PC-3 (cell line): ENCODE results near the gene NADK2. TPM values are rescaled to one million over a fixed set of nuclear protein-coding genes. Genes with fewer than 3 reads are reported as not detected.

Experiments
- ATAC-seq: fragments of 200-7000 bp; cut with Tn5 transposase; 2 replicates; pipeline ENCODE4 v1.9.1; 2020; ENCODE audit warnings: mild to moderate bottlenecking, moderate library complexity
- BruUV-seq: library from RNA; stranded (reverse); fragments of 400-500 nt; replicated peaks from 2 replicates; lab custom pipeline; 2021; lab: Mats Ljungman, UMichigan
- CTCF ChIA-PET: fragments of 300-600 bp; sonication (Branson Sonifier 250); formaldehyde crosslinking; loops from one replicate; lab custom pipeline; 2022; ENCODE audit warnings: antibody characterized with exemption; lab: Charles Lee
- POLR2A ChIA-PET: fragments of 300-600 bp; sonication (Branson Sonifier 250); formaldehyde crosslinking; loops from one replicate; lab custom pipeline; 2022; ENCODE audit warnings: antibody characterized with exemption; ENCODE audit not compliant: unreplicated experiment; lab: Charles Lee
- DNase-seq: peaks from one replicate; pipeline ENCODE4 v3.0.0-alpha.2; 2015
- H2AFZ ChIP-seq: fragments of 300-600 bp; sonication (generic); 2 replicates; pipeline ENCODE4 v1.6.0; 2016; ENCODE audit warnings: antibody characterized with exemption, low read length
- H3F3A ChIP-seq: fragments of 300-600 bp; sonication (generic); one replicate; pipeline ENCODE4 v1.6.0; 2017; ENCODE audit warnings: antibody characterized with exemption, low read length, control low read depth, mild to moderate bottlenecking; ENCODE audit not compliant: unreplicated experiment
- H3K27ac ChIP-seq: fragments of 300-600 bp; sonication (generic); 2 replicates; pipeline ENCODE4 v1.5.1; 2016; ENCODE audit warnings: mild to moderate bottlenecking, low read length
- H3K27me3 ChIP-seq: fragments of 300-600 bp; sonication (generic); 2 replicates; pipeline ENCODE4 v1.6.1; 2016; ENCODE audit warnings: low read length, mixed read lengths
- H3K36me3 ChIP-seq: fragments of 300-600 bp; sonication (generic); 2 replicates; pipeline ENCODE4 v1.6.1; 2016; ENCODE audit warnings: low read depth, mixed run types, low read length, mixed read lengths
- H3K4me1 ChIP-seq: fragments of 300-600 bp; sonication (generic); 2 replicates; pipeline ENCODE4 v1.5.1; 2016; ENCODE audit warnings: low read length; ENCODE audit not compliant: insufficient read depth
- H3K4me2 ChIP-seq: fragments of 300-600 bp; sonication (generic); 2 replicates; pipeline ENCODE4 v1.6.0; 2016; ENCODE audit warnings: low read length
- H3K4me3 ChIP-seq: fragments of 300-600 bp; sonication (generic); 2 replicates; pipeline ENCODE4 v1.5.1; 2016; ENCODE audit warnings: mild to moderate bottlenecking, low read length, mixed read lengths
- H3K79me2 ChIP-seq: fragments of 300-600 bp; sonication (generic); 2 replicates; pipeline ENCODE4 v1.6.1; 2017; ENCODE audit warnings: low read length, mixed read lengths
- H3K9ac ChIP-seq: fragments of 300-600 bp; sonication (generic); 2 replicates; pipeline ENCODE4 v1.6.0; 2016; ENCODE audit warnings: mild to moderate bottlenecking, low read length
- H3K9me2 ChIP-seq: fragments of 300-600 bp; sonication (generic); replicated peaks from 2 replicates; pipeline ENCODE4 v1.6.1; 2016; ENCODE audit warnings: mixed run types, low read length, mixed read lengths
- H3K9me3 ChIP-seq: fragments of 300-600 bp; sonication (generic); 2 replicates; pipeline ENCODE4 v1.6.1; 2016; ENCODE audit warnings: low read length, mixed read lengths
- H4K20me1 ChIP-seq: fragments of 300-600 bp; sonication (generic); 2 replicates; pipeline ENCODE4 v1.6.1; 2016; ENCODE audit warnings: low read length, mixed read lengths
- EZH2 ChIP-seq: fragments of 300-600 bp; sonication (generic); IDR thresholded peaks from one replicate; pipeline ENCODE4 v1.6.1; 2017; ENCODE audit warnings: antibody characterized with exemption, mild to moderate bottlenecking, low read length; ENCODE audit not compliant: unreplicated experiment
- EZH2phosphoT487 ChIP-seq: fragments of 300-600 bp; sonication (generic); IDR thresholded peaks from 2 replicates; pipeline ENCODE4 v1.6.1; 2018; ENCODE audit warnings: mild to moderate bottlenecking, antibody characterized with exemption, low read length, borderline replicate concordance
- intact Hi-C: fragments of 100-400 bp; cut with micrococcal nuclease; formaldehyde crosslinking; loops from 2 replicates; pipeline ENCODE4 v1.9.0; 2023
- total RNA-seq: library from RNA; depleted of rRNA; stranded (reverse); fragments of >200 nt; gene quantifications from 2 replicates; pipeline ENCODE4 v1.2.3, GENCODE V29; 2014
- TF ChIP-seq, protein P1 (sequence below): fragments of 300-600 bp; sonication (generic); conservative IDR thresholded peaks from 2 replicates; pipeline ENCODE4 v1.5.1; 2017; ENCODE audit warnings: antibody characterized with exemption, low read depth, mild to moderate bottlenecking, low read length

Gene NADK2
- total RNA-seq, 1 experiment from 2014 or later: 17.7 TPM

DNA sequence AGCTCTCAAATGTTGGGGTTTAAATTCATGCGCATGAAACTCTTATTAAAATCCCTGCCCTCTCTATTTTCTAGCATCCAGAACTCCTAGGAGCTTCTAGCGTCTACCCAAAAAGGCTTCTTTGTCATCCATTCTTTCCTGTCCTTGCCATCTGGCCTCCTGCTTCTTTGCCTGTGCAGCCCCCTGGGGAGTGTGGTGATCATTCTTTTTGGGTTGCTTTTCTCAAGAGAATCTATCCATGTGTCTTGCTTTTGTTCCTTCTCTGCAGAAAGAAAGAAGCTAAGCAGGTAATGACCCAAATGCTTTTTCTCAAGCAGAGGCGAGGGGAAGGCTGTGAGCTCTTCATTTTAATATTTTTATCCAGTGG, 63.2 kb downstream of the NADK2 start:
- H3K4me1 ChIP-seq: no peaks in the 10 kb centered on the region

DNA sequence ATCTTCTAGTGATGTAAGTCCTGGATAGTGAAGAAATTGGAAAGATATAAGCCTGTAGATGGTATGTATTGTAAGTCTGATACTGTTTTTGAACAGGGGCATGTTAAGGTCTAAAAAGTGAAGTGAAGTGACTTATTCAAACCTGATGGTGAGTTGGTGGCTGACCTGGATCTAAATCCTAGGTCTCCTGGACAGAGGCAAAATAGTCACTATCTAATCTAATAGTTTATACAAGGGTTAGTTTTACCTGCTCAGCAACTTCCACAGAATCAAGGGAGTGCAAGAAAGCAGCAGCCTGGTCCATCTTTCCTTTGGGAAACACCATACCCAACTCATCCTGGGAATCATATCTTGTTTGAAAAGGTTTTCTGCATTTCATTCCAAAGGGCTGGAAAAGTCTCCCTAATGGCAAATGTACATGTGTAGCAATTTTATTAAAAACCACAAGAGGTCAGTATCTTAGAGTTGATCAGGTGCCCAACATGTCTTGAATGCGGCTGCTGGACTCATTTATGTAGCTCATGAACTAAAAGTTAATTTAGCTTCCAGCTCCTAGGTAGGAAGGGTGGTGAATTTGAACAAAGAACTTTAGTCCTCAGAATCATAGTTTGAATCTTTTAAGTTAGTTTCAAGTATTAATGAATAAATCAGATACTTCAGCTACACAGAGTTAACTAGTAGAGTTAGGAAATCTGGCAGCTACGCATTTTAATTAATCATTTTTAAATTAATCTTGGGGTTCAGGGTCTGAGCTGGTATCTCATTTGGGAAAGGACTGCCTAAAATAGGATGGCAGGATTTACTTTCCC, 63.8 kb downstream of the NADK2 start:
- H2AFZ ChIP-seq: no peak overlapping the region
- BruUV-seq: no TSS peak
- peaks cover 32% of the 10 kb centered on the region for H3K36me3 ChIP-seq
- no peaks in the 10 kb centered on the region for H3F3A ChIP-seq
- no peaks in the 10 kb centered on the region for H3K9me2 ChIP-seq
- peak; percentile 89 for ATAC-seq
- no peak overlapping the region for H3K4me3 ChIP-seq
- no peak overlapping the region for H3K9ac ChIP-seq
- no peaks in the 10 kb centered on the region for H3K27me3 ChIP-seq
- peak; percentile 58 for DNase-seq
- no peak overlapping the region for H3K27ac ChIP-seq
- no peak overlapping the region for H3K4me2 ChIP-seq
- no peak for TF ChIP-seq EZH2
- TF ChIP-seq, protein P1, sequence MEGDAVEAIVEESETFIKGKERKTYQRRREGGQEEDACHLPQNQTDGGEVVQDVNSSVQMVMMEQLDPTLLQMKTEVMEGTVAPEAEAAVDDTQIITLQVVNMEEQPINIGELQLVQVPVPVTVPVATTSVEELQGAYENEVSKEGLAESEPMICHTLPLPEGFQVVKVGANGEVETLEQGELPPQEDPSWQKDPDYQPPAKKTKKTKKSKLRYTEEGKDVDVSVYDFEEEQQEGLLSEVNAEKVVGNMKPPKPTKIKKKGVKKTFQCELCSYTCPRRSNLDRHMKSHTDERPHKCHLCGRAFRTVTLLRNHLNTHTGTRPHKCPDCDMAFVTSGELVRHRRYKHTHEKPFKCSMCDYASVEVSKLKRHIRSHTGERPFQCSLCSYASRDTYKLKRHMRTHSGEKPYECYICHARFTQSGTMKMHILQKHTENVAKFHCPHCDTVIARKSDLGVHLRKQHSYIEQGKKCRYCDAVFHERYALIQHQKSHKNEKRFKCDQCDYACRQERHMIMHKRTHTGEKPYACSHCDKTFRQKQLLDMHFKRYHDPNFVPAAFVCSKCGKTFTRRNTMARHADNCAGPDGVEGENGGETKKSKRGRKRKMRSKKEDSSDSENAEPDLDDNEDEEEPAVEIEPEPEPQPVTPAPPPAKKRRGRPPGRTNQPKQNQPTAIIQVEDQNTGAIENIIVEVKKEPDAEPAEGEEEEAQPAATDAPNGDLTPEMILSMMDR: peak; percentile 80
- no peaks in the 10 kb centered on the region for H3K9me3 ChIP-seq
- intact Hi-C loops: loop anchor here (1.0 to 10.0 kb wide), 5 partner anchors 61 to 517 kb away; no protein-coding TSS in a partner anchor
- H4K20me1 ChIP-seq: no peaks in the 10 kb centered on the region
- H3K4me1 ChIP-seq: no peaks in the 10 kb centered on the region
- CTCF ChIA-PET: interaction anchor here (0.5 to 1.2 kb wide), 11 partner anchors 25 to 698 kb away, joined by 3 to 15 read pairs (median 4); partner anchors contain the start of gene NADK2
- no peaks in the 10 kb centered on the region for H3K79me2 ChIP-seq
- POLR2A ChIA-PET: interaction anchor here (0.6 kb wide), 1 partner anchor 1460 kb away, joined by 3 read pairs; no protein-coding TSS in a partner anchor

More for the DNA sequence above, 63.2 kb downstream of the NADK2 start:
- Histone ChIP-seq H4K20me1 (no peaks in the 10 kb centered on the region), H3K4me3 (no peak overlapping the region), H3K9me3 (no peaks in the 10 kb centered on the region), H3K9me2 (no peaks in the 10 kb centered on the region), H3K27me3 (no peaks in the 10 kb centered on the region), H3F3A (no peaks in the 10 kb centered on the region), H3K79me2 (no peaks in the 10 kb centered on the region), H3K4me2 (no peak overlapping the region), H3K36me3 (peaks cover 32% of the 10 kb centered on the region), H3K27ac (no peak overlapping the region), H2AFZ (no peak overlapping the region), H3K9ac (no peak overlapping the region)
- DNase-seq (no peak), ATAC-seq (no peak)
- no peak for TF ChIP-seq EZH2
- no peak for TF ChIP-seq EZH2phosphoT487
- TF ChIP-seq, protein P1: no peak
- POLR2A ChIA-PET: interaction anchor here (0.6 kb wide), 1 partner anchor 1459 kb away, joined by 3 read pairs; no protein-coding TSS in a partner anchor
- CTCF ChIA-PET: interaction anchor here (0.5 to 1.2 kb wide), 11 partner anchors 24 to 697 kb away, joined by 3 to 15 read pairs (median 4); partner anchors contain the start of gene NADK2
- intact Hi-C loops: loop anchor here (1.0 to 10.0 kb wide), 4 partner anchors 99 to 516 kb away; no protein-coding TSS in a partner anchor
- BruUV-seq: no TSS peak
